GM19467 (cell line): Measurements from ENCODE around the gene SUSD2.
"Not testable (repeated sequence)": the region's sequence is repeated elsewhere in the genome, so short reads cannot be mapped to it uniquely, and the experiment has no call there.

Experiments used
- ATAC-seq: cut with Tn5 transposase; IDR thresholded peaks from one replicate; pipeline ENCODE4 v1.9.1; 2021; ENCODE audit warnings: mild to moderate bottlenecking, moderate library complexity; ENCODE audit not compliant: unreplicated experiment

Gene SUSD2

GRCh38 chr22:24176040-24176439, 5.2 kb upstream of the SUSD2 start:
- ATAC-seq, result no peak

- ATAC-seq, result no peak
These were observed 4.7 kb upstream of the SUSD2 start for GRCh38 chr22:24176630-24177029.

GRCh38 chr22:24177045-24177444, 4.2 kb upstream of the SUSD2 start:
- no peak for ATAC-seq

GRCh38 chr22:24177456-24177855, 3.8 kb upstream of the SUSD2 start:
- ATAC-seq, result no peak

- no peak for ATAC-seq
These were observed 3.3 kb upstream of the SUSD2 start for GRCh38 chr22:24178021-24178431.

- no peak for ATAC-seq
These were observed 2.5 kb upstream of the SUSD2 start for GRCh38 chr22:24178502-24179440.

GRCh38 chr22:24179478-24180210, 1.6 kb upstream of the SUSD2 start:
- ATAC-seq, result no peak

GRCh38 chr22:24180316-24181087, 785 bp upstream of the SUSD2 start:
- no peak for ATAC-seq

- ATAC-seq, result no peak
These were observed 961 bp downstream of the SUSD2 start for GRCh38 chr22:24181996-24182899.

- not testable (repeated sequence) for ATAC-seq
These were observed 1.6 kb downstream of the SUSD2 start for GRCh38 chr22:24182900-24183246.

- no peak for ATAC-seq
These were observed 2.2 kb downstream of the SUSD2 start for GRCh38 chr22:24183321-24184031.

- no peak for ATAC-seq
These were observed 2.9 kb downstream of the SUSD2 start for GRCh38 chr22:24184057-24184798.

GRCh38 chr22:24185001-24185500, 3.8 kb downstream of the SUSD2 start:
- no peak for ATAC-seq

- no peak for ATAC-seq
These were observed 4.4 kb downstream of the SUSD2 start for GRCh38 chr22:24185501-24186351.

- ATAC-seq, result no peak
These were observed 5.1 kb downstream of the SUSD2 start for GRCh38 chr22:24186352-24186740.

GRCh38 chr22:24186892-24187670, 5.8 kb downstream of the SUSD2 start:
- no peak for ATAC-seq
